Esophagus muscularis mucosa (tissue), 4 donors: Measurements from ENCODE around the gene FEZ2. TPM values are rescaled to one million over a fixed set of nuclear protein-coding genes. Genes with fewer than 3 reads are reported as not detected.

Source experiments
- DNase-seq: peaks from one replicate; pipeline ENCODE4 v3.0.0-alpha.2; 2017; ENCODE audit errors: extremely low spot score
- H3K27ac ChIP-seq, 4 donors: fragments of 200-600 bp; sonication (generic); replicated peaks in 1 of 4; 1 replicate in 3 of 4; 2 replicates in 1 of 4; pipeline ENCODE4 v1.5.1; 2016 to 2019; ENCODE audit warnings: mild to moderate bottlenecking in 1 of 4
- H3K27me3 ChIP-seq, 4 donors: fragments of 200-600 bp; sonication (generic); one replicate each; pipeline versions ENCODE4 v1.5.1 to v1.6.0; 2016 to 2019
- H3K36me3 ChIP-seq, 4 donors: fragments of 200-600 bp; sonication (generic); one replicate each; pipeline ENCODE4 v1.5.1; 2016 to 2019
- H3K4me1 ChIP-seq, 4 donors: fragments of 200-600 bp; sonication (generic); one replicate each; pipeline ENCODE4 v1.5.1; 2016 to 2019
- H3K4me3 ChIP-seq, 4 donors: fragments of 200-600 bp; sonication (generic); 1 replicate in 2 of 4; 2 replicates in 2 of 4; pipeline ENCODE4 v1.5.1; 2016 to 2019; ENCODE audit warnings: mild to moderate bottlenecking in 4 of 4, moderate library complexity in 1 of 4
- H3K9me3 ChIP-seq, 4 donors: fragments of 200-600 bp; sonication (generic); 1 replicate in 3 of 4; 2 replicates in 1 of 4; pipeline ENCODE4 v1.5.1; 2016 to 2019
- CTCF ChIP-seq, 3 experiments: fragments of 200-600 bp in 2 of 3; fragments of 450-650 bp in 1 of 3; sonication (generic) in 2 of 3; IDR thresholded peaks; one replicate each; pipeline ENCODE4 v1.5.1; 2017 to 2019; ENCODE audit warnings: antibody characterized with exemption in 3 of 3, mild to moderate bottlenecking in 2 of 3, moderate library complexity in 1 of 3
- EP300 ChIP-seq: sonication (generic); formaldehyde crosslinking; IDR thresholded peaks from one replicate; pipeline ENCODE4 v1.6.1; 2017; ENCODE audit warnings: antibody characterized with exemption
- POLR2A ChIP-seq: fragments of 450-650 bp; IDR thresholded peaks from one replicate; pipeline ENCODE4 v1.6.1; 2017; ENCODE audit warnings: antibody characterized with exemption, moderate library complexity, mild to moderate bottlenecking, low read depth
- POLR2AphosphoS5 ChIP-seq, 2 donors: sonication (generic); formaldehyde crosslinking; IDR thresholded peaks; one replicate each; pipeline ENCODE4 v1.6.1; 2017; ENCODE audit warnings: antibody characterized with exemption in 2 of 2
- WGBS: methylation state at CpG from one replicate; pipeline ENCODE4 v1.1.5; 2018; 5-methylcytosine and 5-hydroxymethylcytosine counted together
- intact Hi-C: fragments of 100-400 bp; cut with DNase I; formaldehyde crosslinking; loops from one replicate; pipeline ENCODE4 v1.15.1; 2023
- total RNA-seq, 4 donors: library from RNA; depleted of rRNA; stranded (reverse); fragments of >200 nt; gene quantifications; one replicate each; pipeline versions ENCODE4 v1.1.0 to v1.2.1, GENCODE V29; 2016

FEZ2 gene
- total RNA-seq, 4 donors from 2014 or later: 40.4 to 58.2 (median 45.2) TPM

- no peak for DNase-seq
- intact Hi-C loops: no loop called here
- Histone ChIP-seq H3K9me3 (no peaks in the 10 kb centered on the region), H3K27ac (no peak overlapping the region), H3K27me3 (no peaks in the 10 kb centered on the region), H3K4me1 (peaks cover 0 to 15% (median 4%) of the 10 kb centered on the region in 4 donors), H3K36me3 (peaks cover 13 to 48% (median 38%) of the 10 kb centered on the region in 4 donors), H3K4me3 (no peak overlapping the region)
- WGBS: 94% methylated on average over 2 of the region's 2 CpGs
- TF ChIP-seq EP300 (no peak), POLR2AphosphoS5 (IDR thresholded peaks at IDR 0.05) (no peak), CTCF (IDR thresholded peaks at IDR 0.05) (no peak), POLR2A (no peak)
Observed at GRCh38 chr2:36574560-36574959, 23.4 kb downstream of the FEZ2 start.

GRCh38 chr2:36573165-36573564 lies 24.8 kb downstream of the FEZ2 start:
- no peak for TF ChIP-seq EP300
- no peak for TF ChIP-seq CTCF (IDR thresholded peaks at IDR 0.05)
- TF ChIP-seq POLR2A: no peak
- no peak for TF ChIP-seq POLR2AphosphoS5 (IDR thresholded peaks at IDR 0.05)
- intact Hi-C loops: no loop called here
- WGBS: 96% methylated on average over 1 of the region's 1 CpG
- H3K9me3 ChIP-seq: no peaks in the 10 kb centered on the region
- H3K27me3 ChIP-seq: no peaks in the 10 kb centered on the region
- no peak overlapping the region for H3K27ac ChIP-seq
- no peak for DNase-seq
- H3K4me3 ChIP-seq: no peak overlapping the region
- peaks cover 0 to 24% (median 12%) of the 10 kb centered on the region in 4 donors for H3K4me1 ChIP-seq
- H3K36me3 ChIP-seq: peaks cover 6 to 36% (median 25%) of the 10 kb centered on the region in 4 donors

GRCh38 chr2:36572719-36573059 lies 25.3 kb downstream of the FEZ2 start:
- Histone ChIP-seq H3K36me3 (peaks cover 1 to 31% (median 20%) of the 10 kb centered on the region in 4 donors), H3K4me3 (no peak overlapping the region), H3K4me1 (peaks cover 0 to 24% (median 12%) of the 10 kb centered on the region in 4 donors), H3K9me3 (no peaks in the 10 kb centered on the region), H3K27me3 (no peaks in the 10 kb centered on the region), H3K27ac (no peak overlapping the region)
- intact Hi-C loops: no loop called here
- DNase-seq: no peak
- WGBS: 65% methylated on average over 4 of the region's 4 CpGs
- no peak for TF ChIP-seq POLR2A
- TF ChIP-seq POLR2AphosphoS5 (IDR thresholded peaks at IDR 0.05): no peak
- no peak for TF ChIP-seq EP300
- no peak for TF ChIP-seq CTCF (IDR thresholded peaks at IDR 0.05)

GRCh38 chr2:36572054-36572718 lies 25.8 kb downstream of the FEZ2 start:
- TF ChIP-seq POLR2A (no peak), EP300 (no peak), CTCF (IDR thresholded peaks at IDR 0.05) (no peak), POLR2AphosphoS5 (IDR thresholded peaks at IDR 0.05) (no peak)
- Histone ChIP-seq H3K36me3 (peaks cover 0 to 30% (median 19%) of the 10 kb centered on the region in 4 donors), H3K4me1 (peaks cover 0 to 24% (median 12%) of the 10 kb centered on the region in 4 donors), H3K27ac (peak overlapping the region in 1 of 4 donors; percentile 35), H3K9me3 (no peaks in the 10 kb centered on the region), H3K4me3 (no peak overlapping the region), H3K27me3 (no peaks in the 10 kb centered on the region)
- no peak for DNase-seq
- intact Hi-C loops: no loop called here
- 75% methylated on average over 3 of the region's 3 CpGs for WGBS

- Histone ChIP-seq H3K4me3 (no peak overlapping the region), H3K27ac (no peak overlapping the region), H3K36me3 (peaks cover 0 to 33% (median 13%) of the 10 kb centered on the region in 4 donors), H3K9me3 (no peaks in the 10 kb centered on the region), H3K4me1 (peaks cover 0 to 20% (median 11%) of the 10 kb centered on the region in 4 donors), H3K27me3 (no peaks in the 10 kb centered on the region)
- intact Hi-C loops: no loop called here
- no peak for TF ChIP-seq EP300
- TF ChIP-seq POLR2AphosphoS5 (IDR thresholded peaks at IDR 0.05): no peak
- TF ChIP-seq CTCF (IDR thresholded peaks at IDR 0.05): no peak
- TF ChIP-seq POLR2A: no peak
- 81% methylated on average over 1 of the region's 1 CpG for WGBS
- DNase-seq: no peak
Observed at GRCh38 chr2:36570416-36570815, 27.6 kb downstream of the FEZ2 start.
